NCI-H82 (cell line): Measurements from ENCODE around the gene RNASET2.
A peak's percentile ranks its signal among the peaks of the same experiment; 100 is the strongest.

ENCODE experiments used
- DNase-seq: peaks from one replicate; lab custom pipeline; 2025; lab: John Stamatoyannopoulos, UW

The RNASET2 gene, protein sequence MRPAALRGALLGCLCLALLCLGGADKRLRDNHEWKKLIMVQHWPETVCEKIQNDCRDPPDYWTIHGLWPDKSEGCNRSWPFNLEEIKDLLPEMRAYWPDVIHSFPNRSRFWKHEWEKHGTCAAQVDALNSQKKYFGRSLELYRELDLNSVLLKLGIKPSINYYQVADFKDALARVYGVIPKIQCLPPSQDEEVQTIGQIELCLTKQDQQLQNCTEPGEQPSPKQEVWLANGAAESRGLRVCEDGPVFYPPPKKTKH

GRCh38 chr6:166956444-166957086 lies at the start of gene RNASET2:
TSS of gene RNASET2 (minus strand) at chr6:166956550. CDS start at chr6:166956182, 368 bp downstream.
- DNase-seq, result peak; percentile 93

GRCh38 chr6:167005350-167006159 lies 49.2 kb upstream of the RNASET2 start:
- DNase-seq, result peak; percentile 33

GRCh38 chr6:167000759-167001158 lies 44.4 kb upstream of the RNASET2 start:
- DNase-seq, result no peak

DNA sequence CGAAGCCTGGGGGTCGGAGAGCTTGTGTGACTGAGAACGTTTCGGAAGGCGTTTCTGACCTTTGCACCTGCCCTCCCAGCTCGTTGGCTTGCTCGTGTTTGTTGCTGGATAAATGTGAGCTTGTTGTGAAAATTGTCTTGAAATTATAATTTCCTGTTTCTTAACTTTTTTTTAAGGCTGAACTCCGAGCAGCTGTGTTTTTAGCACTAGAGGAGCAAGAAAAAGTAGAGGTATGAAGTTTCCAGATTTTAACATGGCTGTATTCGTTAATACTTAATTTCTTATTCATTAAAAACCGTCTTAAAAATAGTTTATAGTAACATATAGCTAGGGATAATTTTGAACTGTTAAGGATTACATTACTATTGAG lies 43.5 kb upstream of the RNASET2 start:
- no peak for DNase-seq

- DNase-seq, result peak; percentile 98
These were observed 43.0 kb upstream of the RNASET2 start, which contains the start of gene CEP43 for GRCh38 chr6:166999145-166999883. TSS of gene CEP43 (plus strand) at chr6:166999397. CDS start at chr6:166999413, 16 bp downstream.

GRCh38 chr6:166998256-166999144 lies 42.1 kb upstream of the RNASET2 start:
- DNase-seq, result no peak

GRCh38 chr6:166997768-166998255 lies 41.5 kb upstream of the RNASET2 start:
- DNase-seq, result peak; percentile 70

DNA sequence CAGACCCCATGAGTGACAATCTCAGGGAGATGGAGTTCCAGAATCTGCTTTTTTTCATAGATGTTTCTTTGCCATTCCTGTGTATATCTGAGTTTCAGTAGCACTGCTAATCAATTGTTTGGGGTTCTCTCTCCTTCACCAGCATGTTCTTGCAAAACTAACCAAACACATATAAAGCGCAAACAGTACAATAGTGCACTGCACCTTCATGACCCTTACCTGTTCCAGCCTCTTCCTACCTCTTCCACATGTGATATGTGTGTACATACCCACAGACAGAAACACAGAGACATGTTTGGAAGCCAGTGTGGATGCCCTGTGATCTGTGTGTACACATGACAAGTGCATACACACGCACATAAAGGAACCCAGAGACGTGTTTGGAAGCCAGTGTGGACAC lies 41.0 kb upstream of the RNASET2 start:
- DNase-seq, result no peak

- DNase-seq, result no peak
These were observed 40.1 kb upstream of the RNASET2 start for GRCh38 chr6:166996406-166996805.

DNA sequence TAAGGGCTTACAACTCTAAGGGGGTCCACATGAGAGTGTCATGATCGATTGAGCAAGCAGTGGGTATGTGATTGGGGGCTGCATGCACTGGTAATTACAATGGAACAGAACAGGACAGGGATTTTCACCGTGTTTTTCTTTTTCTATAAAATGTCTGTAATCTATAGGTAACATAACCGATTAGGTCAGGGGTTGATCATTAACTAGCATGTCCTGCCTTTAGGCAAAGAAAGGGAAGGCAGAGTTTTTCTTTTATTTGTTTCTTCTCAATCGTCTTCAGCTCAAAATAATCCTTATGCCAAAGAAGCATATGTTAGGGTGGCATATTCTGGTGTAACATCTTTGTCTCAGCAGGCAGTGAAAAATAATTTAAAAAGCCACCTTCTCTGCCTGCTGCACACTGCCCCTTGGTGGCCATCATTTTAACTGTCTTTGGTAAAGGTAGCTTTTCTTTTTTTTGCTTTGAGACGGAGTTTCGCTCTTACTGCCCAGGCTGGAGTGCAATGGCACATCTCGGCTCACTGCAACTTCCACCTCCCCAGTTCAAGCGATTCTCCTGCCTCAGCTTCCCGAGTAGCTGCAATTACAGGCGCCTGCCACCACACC lies 33.2 kb upstream of the RNASET2 start:
- DNase-seq, result no peak

DNA sequence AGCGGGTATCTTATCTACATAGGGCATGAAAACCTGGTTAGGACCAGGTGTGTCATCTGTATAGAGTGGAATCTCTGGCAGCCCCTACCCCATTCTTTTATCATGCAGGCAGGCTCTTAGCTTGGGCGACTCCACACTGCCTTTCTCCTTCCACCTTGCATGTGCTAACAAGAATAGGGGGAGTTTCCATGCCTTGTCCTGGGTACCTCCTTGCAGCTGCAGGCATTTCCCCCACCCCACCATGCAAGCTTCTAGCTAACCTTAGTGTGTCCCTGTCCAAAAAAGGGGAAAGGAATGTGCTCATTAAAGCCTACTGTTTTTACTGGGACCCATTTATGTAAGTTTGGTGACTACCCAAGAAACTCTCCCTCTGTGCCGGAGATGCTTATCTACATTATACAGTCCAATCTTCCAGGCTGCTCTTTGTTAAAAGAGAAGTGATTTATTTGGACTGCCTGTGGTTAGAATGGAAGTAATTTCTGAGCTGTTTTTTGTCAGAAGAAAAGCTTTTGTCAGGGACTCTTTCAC lies 32.4 kb upstream of the RNASET2 start:
- DNase-seq, result no peak

GRCh38 chr6:166987930-166988329 lies 31.6 kb upstream of the RNASET2 start:
- no peak for DNase-seq

GRCh38 chr6:166987448-166987847 lies 31.1 kb upstream of the RNASET2 start:
- no peak for DNase-seq

- no peak for DNase-seq
These were observed 24.4 kb upstream of the RNASET2 start for GRCh38 chr6:166980738-166981137.

DNA sequence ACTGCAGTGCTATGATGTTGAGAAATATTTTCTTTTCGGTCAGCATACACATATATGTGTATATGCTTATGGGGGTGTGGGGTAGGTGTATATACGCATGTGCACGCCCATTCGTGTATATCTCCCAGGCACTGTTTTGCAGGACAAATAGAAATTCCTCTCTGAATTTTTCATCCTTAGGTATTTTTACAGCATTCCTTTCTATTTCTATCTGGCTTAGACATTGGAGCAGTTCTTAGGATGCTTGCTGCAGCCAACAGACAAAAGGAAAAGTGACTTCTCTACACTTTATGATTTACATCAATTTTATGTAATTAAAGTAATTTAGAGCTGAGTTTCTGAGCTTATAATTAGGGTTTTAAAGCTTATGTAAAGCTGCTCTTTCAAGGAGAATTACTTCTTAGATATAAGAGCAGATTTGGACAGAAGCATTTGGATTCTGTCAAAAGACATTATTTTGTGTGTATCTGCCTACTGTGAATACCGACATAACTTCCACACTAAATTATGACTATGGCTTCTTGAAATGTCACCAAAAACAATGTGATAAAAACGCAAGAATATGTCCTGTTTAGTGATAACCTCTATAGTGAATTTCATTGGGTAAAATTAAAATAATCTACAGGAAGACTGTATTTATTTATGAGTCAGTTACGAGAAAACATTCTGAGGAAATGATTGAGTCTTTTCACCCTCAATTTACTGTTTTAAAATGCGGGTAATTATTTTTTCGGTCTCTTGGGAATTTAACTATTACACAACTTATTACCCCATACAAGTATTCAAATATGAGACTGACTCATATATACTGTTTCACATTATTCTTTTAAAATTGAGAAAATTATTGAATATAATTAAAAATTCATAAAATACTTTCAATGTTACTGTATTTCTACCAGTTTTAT lies 21.5 kb upstream of the RNASET2 start:
- DNase-seq, result no peak

GRCh38 chr6:166976636-166977035 lies 20.3 kb upstream of the RNASET2 start:
- no peak for DNase-seq

- DNase-seq, result no peak
These were observed 15.8 kb upstream of the RNASET2 start for GRCh38 chr6:166972101-166972500.

DNA sequence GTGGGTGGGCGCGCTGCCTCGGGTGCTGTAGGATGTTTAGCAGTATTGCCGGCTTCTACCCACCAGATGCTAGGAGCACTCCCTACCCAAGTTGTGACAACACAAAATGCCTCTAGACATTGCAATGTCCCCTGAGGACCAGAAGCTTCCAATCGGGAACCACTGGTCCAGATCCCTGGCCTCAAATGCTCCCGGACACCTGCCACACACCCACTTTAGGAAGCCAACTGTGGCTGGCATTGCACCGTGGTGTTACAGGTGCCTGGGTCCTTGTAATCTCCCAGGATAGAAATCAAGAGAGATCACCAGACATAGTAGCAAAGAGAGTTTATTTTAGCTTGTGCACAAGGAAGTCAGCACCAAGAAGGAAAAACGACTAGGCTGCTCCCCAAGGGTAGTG lies 14.9 kb upstream of the RNASET2 start:
- no peak for DNase-seq

GRCh38 chr6:166970776-166971175 lies 14.4 kb upstream of the RNASET2 start:
- no peak for DNase-seq
